Type B pancreatic cell (in vitro differentiated cells): ENCODE data around the gene SEMA4D. TPM values are rescaled to one million over a fixed set of nuclear protein-coding genes. Genes with fewer than 3 reads are reported as not detected.
A peak's percentile ranks its signal among the peaks of the same experiment; 100 is the strongest.
"Not testable (repeated sequence)": the region's sequence is repeated elsewhere in the genome, so short reads cannot be mapped to it uniquely, and the experiment has no call there.

Source experiments
- DNase-seq: peaks from one replicate; pipeline ENCODE4 v3.0.0; 2021; ENCODE audit warnings: mixed read lengths; ENCODE audit not compliant: unreplicated experiment; ENCODE audit errors: extremely low spot score
- H3K27ac Mint-ChIP-seq: 2 replicates; pipeline ENCODE4 v1.8.0; 2021; ENCODE audit warnings: mild to moderate bottlenecking, mixed read lengths
- H3K27me3 Mint-ChIP-seq: 2 replicates; pipeline ENCODE4 v1.8.0; 2021; ENCODE audit warnings: mixed read lengths
- H3K36me3 Mint-ChIP-seq: 2 replicates; pipeline ENCODE4 v1.8.0; 2021; ENCODE audit warnings: mixed read lengths
- H3K4me1 Mint-ChIP-seq: one replicate; pipeline ENCODE4 v1.8.0; 2021; ENCODE audit warnings: mixed read lengths; ENCODE audit not compliant: unreplicated experiment
- H3K4me3 Mint-ChIP-seq: 2 replicates; pipeline ENCODE4 v1.8.0; 2021; ENCODE audit warnings: mild to moderate bottlenecking, mixed read lengths
- H3K9me3 Mint-ChIP-seq: 2 replicates; pipeline ENCODE4 v1.8.0; 2021; ENCODE audit warnings: mixed read lengths
- total RNA-seq: library from RNA; stranded (reverse); gene quantifications from 2 replicates; pipeline ENCODE4 v1.2.1, GENCODE V29; 2021; ENCODE audit warnings: low replicate concordance
- TF ChIP-seq, protein P1 (sequence below): fragments of 200-600 bp; sonication (generic); conservative IDR thresholded peaks from 2 replicates; pipeline ENCODE4 v1.5.0; 2021; ENCODE audit warnings: antibody characterized with exemption, mild to moderate bottlenecking

Gene SEMA4D
- total RNA-seq, 1 donor from 2014 or later: 32.3 TPM

DNA sequence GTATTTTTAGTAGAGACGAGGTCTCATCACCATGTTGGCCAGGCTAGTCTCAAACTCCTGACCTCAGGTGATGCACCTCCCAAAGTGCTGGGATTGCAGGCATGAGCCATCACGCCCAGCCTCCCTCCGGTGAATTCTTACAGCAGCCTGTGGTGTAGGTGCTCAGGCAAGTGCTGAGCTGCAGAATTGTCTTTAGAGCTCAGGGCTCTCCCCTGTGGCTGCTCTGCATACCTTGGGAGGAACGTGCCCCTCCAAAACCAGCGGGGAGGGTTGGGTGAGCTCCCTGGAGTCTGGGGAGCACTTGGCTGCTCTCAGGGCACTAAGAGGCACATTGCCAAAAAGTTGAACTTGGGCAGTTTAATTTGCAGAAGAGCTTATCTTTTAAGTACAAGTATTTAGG, 150.3 kb downstream of the SEMA4D start:
- H3K36me3 Mint-ChIP-seq: peaks cover 69% of the 10 kb centered on the region
- H3K4me3 Mint-ChIP-seq: no peak overlapping the region
- no peak for DNase-seq
- no peaks in the 10 kb centered on the region for H3K9me3 Mint-ChIP-seq
- no peak overlapping the region for H3K27ac Mint-ChIP-seq
- no peaks in the 10 kb centered on the region for H3K4me1 Mint-ChIP-seq
- H3K27me3 Mint-ChIP-seq: no peaks in the 10 kb centered on the region
- TF ChIP-seq, protein P1, sequence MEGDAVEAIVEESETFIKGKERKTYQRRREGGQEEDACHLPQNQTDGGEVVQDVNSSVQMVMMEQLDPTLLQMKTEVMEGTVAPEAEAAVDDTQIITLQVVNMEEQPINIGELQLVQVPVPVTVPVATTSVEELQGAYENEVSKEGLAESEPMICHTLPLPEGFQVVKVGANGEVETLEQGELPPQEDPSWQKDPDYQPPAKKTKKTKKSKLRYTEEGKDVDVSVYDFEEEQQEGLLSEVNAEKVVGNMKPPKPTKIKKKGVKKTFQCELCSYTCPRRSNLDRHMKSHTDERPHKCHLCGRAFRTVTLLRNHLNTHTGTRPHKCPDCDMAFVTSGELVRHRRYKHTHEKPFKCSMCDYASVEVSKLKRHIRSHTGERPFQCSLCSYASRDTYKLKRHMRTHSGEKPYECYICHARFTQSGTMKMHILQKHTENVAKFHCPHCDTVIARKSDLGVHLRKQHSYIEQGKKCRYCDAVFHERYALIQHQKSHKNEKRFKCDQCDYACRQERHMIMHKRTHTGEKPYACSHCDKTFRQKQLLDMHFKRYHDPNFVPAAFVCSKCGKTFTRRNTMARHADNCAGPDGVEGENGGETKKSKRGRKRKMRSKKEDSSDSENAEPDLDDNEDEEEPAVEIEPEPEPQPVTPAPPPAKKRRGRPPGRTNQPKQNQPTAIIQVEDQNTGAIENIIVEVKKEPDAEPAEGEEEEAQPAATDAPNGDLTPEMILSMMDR: no peak

DNA sequence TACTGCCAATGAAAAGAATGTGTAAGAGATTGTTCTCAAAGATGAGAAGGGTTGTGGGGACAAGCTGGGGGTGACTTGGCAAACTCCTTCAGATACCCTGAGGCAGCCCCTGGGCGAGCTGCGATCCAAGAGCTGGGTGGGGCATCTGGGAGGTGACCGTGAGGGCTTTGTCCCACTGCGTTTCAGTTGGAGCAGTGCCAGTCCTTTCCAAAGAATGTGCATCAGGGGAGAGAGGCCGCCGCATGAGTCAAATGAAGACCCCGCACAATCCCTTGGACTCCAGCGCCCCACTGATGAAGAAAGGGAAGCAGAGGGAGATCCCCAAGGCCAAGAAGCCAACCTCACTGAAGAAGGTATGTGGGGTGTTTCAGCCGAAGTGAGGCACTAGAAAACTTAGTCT, 151.2 kb downstream of the SEMA4D start:
- Mint-ChIP-seq H3K4me1 (no peaks in the 10 kb centered on the region), H3K36me3 (peaks cover 74% of the 10 kb centered on the region), H3K27me3 (no peaks in the 10 kb centered on the region), H3K27ac (peak overlapping the region; percentile 42), H3K4me3 (no peak overlapping the region), H3K9me3 (no peaks in the 10 kb centered on the region)
- no peak for DNase-seq
- TF ChIP-seq, protein P1: no peak

DNA sequence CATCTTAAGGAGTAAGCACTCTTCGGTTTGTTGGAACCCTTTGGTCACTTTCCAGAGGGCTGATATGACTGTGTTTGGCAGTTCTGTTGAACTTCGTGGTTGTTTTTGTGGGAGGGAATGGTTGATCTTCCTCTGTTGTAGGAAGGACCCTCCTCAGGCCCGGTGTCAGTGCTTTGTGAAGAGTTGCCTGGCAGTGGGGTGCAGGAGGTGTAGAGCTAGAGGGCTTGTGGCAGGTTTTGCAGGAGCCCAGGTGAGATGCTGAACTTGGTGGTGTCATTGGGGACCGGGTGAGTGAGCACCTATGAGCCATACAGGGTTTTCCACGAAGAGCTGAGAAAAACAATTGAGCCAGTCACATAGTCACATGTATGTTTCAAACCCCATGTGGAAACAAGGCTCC, 152.4 kb downstream of the SEMA4D start:
- DNase-seq: no peak
- H3K36me3 Mint-ChIP-seq: peaks cover 77% of the 10 kb centered on the region
- no peak overlapping the region for H3K4me3 Mint-ChIP-seq
- H3K27me3 Mint-ChIP-seq: no peaks in the 10 kb centered on the region
- no peaks in the 10 kb centered on the region for H3K9me3 Mint-ChIP-seq
- TF ChIP-seq, protein P1: no peak
- no peaks in the 10 kb centered on the region for H3K4me1 Mint-ChIP-seq
- H3K27ac Mint-ChIP-seq: no peak overlapping the region

DNA sequence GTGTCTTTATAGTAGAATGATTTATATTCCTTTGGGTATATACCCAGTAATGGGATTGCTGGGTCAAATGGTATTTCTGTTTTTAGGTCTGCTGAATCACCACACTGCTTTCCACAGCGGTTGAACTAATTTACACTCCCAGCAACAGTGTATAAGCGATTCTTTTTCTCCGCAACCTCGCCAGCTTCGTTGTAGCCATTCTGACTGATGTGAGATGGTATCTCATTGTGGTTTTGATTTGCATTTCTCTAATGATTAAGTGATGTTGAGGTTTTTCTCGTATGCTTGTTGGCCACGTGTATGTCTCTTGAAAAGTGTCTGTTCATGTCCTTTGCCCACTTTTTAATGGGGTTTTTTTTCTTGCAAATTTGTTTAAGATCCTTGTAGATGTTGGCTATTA, 154.1 kb downstream of the SEMA4D start:
- not testable (repeated sequence) for H3K4me1 Mint-ChIP-seq, DNase-seq

DNA sequence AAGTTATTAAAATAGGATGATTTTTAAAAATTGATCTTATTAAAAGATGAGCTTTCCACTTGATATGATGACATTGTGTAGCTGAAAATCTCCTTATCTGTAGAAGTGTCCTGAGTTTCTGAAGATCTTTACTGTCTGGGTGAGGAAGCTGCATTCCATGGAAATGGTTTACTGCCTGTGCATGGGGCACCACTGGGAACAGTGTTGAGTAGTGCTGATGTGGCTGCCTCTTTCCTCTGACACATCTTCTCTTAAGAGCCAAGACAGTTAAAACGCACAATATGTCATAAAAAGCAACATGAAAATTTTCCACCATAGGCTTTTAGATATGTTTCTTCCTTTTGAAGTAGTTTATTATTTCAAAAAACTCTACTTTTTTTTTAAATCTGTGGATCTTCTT, 155.0 kb downstream of the SEMA4D start:
- TF ChIP-seq, protein P1: no peak
- no peaks in the 10 kb centered on the region for H3K27me3 Mint-ChIP-seq
- DNase-seq: no peak
- peaks cover 76% of the 10 kb centered on the region for H3K36me3 Mint-ChIP-seq
- H3K4me3 Mint-ChIP-seq: no peak overlapping the region
- no peak overlapping the region for H3K27ac Mint-ChIP-seq
- no peaks in the 10 kb centered on the region for H3K9me3 Mint-ChIP-seq
- H3K4me1 Mint-ChIP-seq: no peaks in the 10 kb centered on the region

More for the DNA sequence above, 154.1 kb downstream of the SEMA4D start:
- H3K4me3 Mint-ChIP-seq, H3K27ac Mint-ChIP-seq, H3K9me3 Mint-ChIP-seq, H3K27me3 Mint-ChIP-seq: not testable (repeated sequence)
- H3K36me3 Mint-ChIP-seq: peaks cover 76% of the 10 kb centered on the region

DNA sequence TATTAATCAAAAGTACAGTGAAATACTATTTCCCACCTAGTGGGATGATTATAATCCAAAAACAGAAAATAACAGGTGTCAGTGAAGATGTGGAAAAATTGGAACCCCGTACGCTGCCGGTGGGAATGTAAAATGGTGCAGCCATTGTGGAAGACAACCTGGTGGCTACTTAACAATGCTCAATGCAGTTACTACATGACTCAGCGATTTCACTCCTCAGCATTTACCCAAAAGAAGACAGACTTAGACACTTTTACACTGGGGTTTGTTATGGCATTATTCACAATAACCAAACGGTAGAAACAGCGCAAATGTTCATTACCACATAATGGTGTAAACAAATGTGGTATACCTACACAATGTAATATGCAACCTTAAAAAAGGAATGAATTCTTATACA, 155.7 kb downstream of the SEMA4D start:
- H3K9me3 Mint-ChIP-seq: no peaks in the 10 kb centered on the region
- TF ChIP-seq, protein P1: no peak
- peaks cover 80% of the 10 kb centered on the region for H3K36me3 Mint-ChIP-seq
- no peak for DNase-seq
- no peak overlapping the region for H3K27ac Mint-ChIP-seq
- H3K4me3 Mint-ChIP-seq: no peak overlapping the region
- H3K4me1 Mint-ChIP-seq: no peaks in the 10 kb centered on the region
- no peaks in the 10 kb centered on the region for H3K27me3 Mint-ChIP-seq
